ENCODE results near the gene MESP1. TPM values are rescaled to one million over a fixed set of nuclear protein-coding genes. Genes with fewer than 3 reads are reported as not detected.

MESP1 gene
- polyA plus RNA-seq, 1 donor (not counting 4 experiments of a cell fraction or from before 2014, with no cell fraction given): not detected

DNA sequence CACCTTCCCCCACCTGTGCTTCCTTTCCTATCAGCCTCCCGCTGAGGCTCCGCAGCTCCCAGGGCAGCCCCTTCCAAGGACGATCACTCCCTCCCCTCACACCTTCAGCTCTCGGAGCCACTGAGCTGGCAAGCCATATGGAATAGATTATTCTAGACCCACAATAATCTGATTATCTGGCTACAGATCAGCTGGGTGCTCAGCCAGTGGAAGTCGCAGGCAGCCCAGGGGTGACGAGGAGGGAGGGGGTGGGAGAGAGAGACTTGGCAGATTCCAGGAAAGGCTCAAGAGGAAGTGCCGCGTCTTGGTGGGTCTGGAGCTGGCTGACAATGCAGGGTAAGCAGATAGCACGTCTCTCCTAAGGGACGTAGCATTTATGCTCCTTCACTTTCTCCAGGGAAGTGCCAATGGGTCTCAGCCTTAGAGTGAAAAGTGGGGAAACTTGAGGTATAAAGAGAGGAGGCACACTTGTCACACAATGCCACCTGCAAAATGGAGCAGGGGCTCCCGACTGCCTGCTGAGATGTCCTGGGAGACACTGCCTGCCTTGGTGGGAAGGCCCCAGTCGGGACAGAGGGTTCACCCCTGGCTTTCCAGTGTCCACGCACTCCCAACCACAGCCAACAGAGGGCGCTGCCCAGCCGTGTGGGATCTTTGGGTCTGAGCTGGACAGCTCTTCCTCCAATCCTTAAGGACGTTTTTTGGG, 9.4 kb upstream of the MESP1 start:
- H3K4me2 ChIP-seq (ENCODE audit: control insufficient read depth, extremely low read depth, insufficient read depth, low read depth, low read length): no peak overlapping the region
- dilution Hi-C loops (cut with MboI; ENCODE audit: extremely low pct_ligation_motif_present, low sequenced_read_pairs): loop anchor here (25.0 kb wide), 1 partner anchor 102 kb away; no protein-coding TSS in a partner anchor
- no peak overlapping the region for H3K4me3 ChIP-seq (ENCODE audit: control insufficient read depth in 2 of 3, extremely low read depth in 1 of 3, insufficient read depth in 2 of 3, low read depth in 1 of 3, low read length in 3 of 3)
- no peaks in the 10 kb centered on the region for H3K9me1 ChIP-seq (ENCODE audit: control insufficient read depth, extremely low read depth, insufficient read depth, low read length)
- no peaks in the 10 kb centered on the region for H3K9me3 ChIP-seq (ENCODE audit: control insufficient read depth, low read depth, low read length)
- DNase-seq (ENCODE audit: low read depth, low spot score): no peak
- peak; percentile 72 for FAIRE-seq
- H4K20me1 ChIP-seq (ENCODE audit: control insufficient read depth, extremely low read depth, insufficient read depth, low read length): no peaks in the 10 kb centered on the region
- TF ChIP-seq, protein P1, sequence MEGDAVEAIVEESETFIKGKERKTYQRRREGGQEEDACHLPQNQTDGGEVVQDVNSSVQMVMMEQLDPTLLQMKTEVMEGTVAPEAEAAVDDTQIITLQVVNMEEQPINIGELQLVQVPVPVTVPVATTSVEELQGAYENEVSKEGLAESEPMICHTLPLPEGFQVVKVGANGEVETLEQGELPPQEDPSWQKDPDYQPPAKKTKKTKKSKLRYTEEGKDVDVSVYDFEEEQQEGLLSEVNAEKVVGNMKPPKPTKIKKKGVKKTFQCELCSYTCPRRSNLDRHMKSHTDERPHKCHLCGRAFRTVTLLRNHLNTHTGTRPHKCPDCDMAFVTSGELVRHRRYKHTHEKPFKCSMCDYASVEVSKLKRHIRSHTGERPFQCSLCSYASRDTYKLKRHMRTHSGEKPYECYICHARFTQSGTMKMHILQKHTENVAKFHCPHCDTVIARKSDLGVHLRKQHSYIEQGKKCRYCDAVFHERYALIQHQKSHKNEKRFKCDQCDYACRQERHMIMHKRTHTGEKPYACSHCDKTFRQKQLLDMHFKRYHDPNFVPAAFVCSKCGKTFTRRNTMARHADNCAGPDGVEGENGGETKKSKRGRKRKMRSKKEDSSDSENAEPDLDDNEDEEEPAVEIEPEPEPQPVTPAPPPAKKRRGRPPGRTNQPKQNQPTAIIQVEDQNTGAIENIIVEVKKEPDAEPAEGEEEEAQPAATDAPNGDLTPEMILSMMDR (optimal IDR thresholded peaks at IDR 0.05 in 1 of 3, IDR thresholded peaks at IDR 0.05 in 1 of 3, conservative IDR thresholded peaks at IDR 0.05 in 1 of 3; ENCODE audit: extremely low read depth in 1 of 3, insufficient read depth in 2 of 3, low read length in 3 of 3): peak; percentile 95 to 99 (median 98)
- no peak for TF ChIP-seq EZH2 (IDR thresholded peaks at IDR 0.05; ENCODE audit: low read length)
- no peaks in the 10 kb centered on the region for H3K36me3 ChIP-seq (ENCODE audit: control insufficient read depth in 2 of 2, extremely low read depth in 1 of 2, insufficient read depth in 2 of 2, low read length in 2 of 2)
- no peak overlapping the region for H3K9ac ChIP-seq (ENCODE audit: control insufficient read depth, extremely low read depth, insufficient read depth, low read length)
- no peaks in the 10 kb centered on the region for H3K27me3 ChIP-seq (ENCODE audit: control insufficient read depth, extremely low read depth, insufficient read depth, low read length)
- peaks cover 15% of the 10 kb centered on the region for H3K4me1 ChIP-seq (ENCODE audit: control insufficient read depth, extremely low read depth, insufficient read depth, low read length)
- no peaks in the 10 kb centered on the region for H3K79me2 ChIP-seq (ENCODE audit: control insufficient read depth, insufficient read depth, low read length)
- no peak overlapping the region for H3K27ac ChIP-seq (ENCODE audit: control insufficient read depth, insufficient read depth, low read length)
- H2AFZ ChIP-seq (ENCODE audit: control insufficient read depth, low read length): no peak overlapping the region

GRCh38 chr15:89759835-89760234, 8.8 kb upstream of the MESP1 start:
- Histone ChIP-seq H3K9ac (ENCODE audit: control insufficient read depth, extremely low read depth, insufficient read depth, low read length) (no peak overlapping the region), H3K4me2 (ENCODE audit: control insufficient read depth, extremely low read depth, insufficient read depth, low read depth, low read length) (no peak overlapping the region), H3K9me3 (ENCODE audit: control insufficient read depth, low read depth, low read length) (no peaks in the 10 kb centered on the region), H3K36me3 (ENCODE audit: control insufficient read depth in 2 of 2, extremely low read depth in 1 of 2, insufficient read depth in 2 of 2, low read length in 2 of 2) (no peaks in the 10 kb centered on the region), H4K20me1 (ENCODE audit: control insufficient read depth, extremely low read depth, insufficient read depth, low read length) (no peaks in the 10 kb centered on the region), H3K79me2 (ENCODE audit: control insufficient read depth, insufficient read depth, low read length) (no peaks in the 10 kb centered on the region), H3K4me3 (ENCODE audit: control insufficient read depth in 2 of 3, extremely low read depth in 1 of 3, insufficient read depth in 2 of 3, low read depth in 1 of 3, low read length in 3 of 3) (no peak overlapping the region), H3K27ac (ENCODE audit: control insufficient read depth, insufficient read depth, low read length) (no peak overlapping the region), H3K9me1 (ENCODE audit: control insufficient read depth, extremely low read depth, insufficient read depth, low read length) (no peaks in the 10 kb centered on the region), H2AFZ (ENCODE audit: control insufficient read depth, low read length) (no peak overlapping the region), H3K27me3 (ENCODE audit: control insufficient read depth, extremely low read depth, insufficient read depth, low read length) (no peaks in the 10 kb centered on the region), H3K4me1 (ENCODE audit: control insufficient read depth, extremely low read depth, insufficient read depth, low read length) (peaks cover 15% of the 10 kb centered on the region)
- FAIRE-seq (no peak), DNase-seq (ENCODE audit: low read depth, low spot score) (no peak)
- dilution Hi-C loops (cut with MboI; ENCODE audit: extremely low pct_ligation_motif_present, low sequenced_read_pairs): loop anchor here (25.0 kb wide), 1 partner anchor 102 kb away; no protein-coding TSS in a partner anchor
- TF ChIP-seq, protein P1 (optimal IDR thresholded peaks at IDR 0.05 in 1 of 3, IDR thresholded peaks at IDR 0.05 in 1 of 3, conservative IDR thresholded peaks at IDR 0.05 in 1 of 3; ENCODE audit: extremely low read depth in 1 of 3, insufficient read depth in 2 of 3, low read length in 3 of 3): no peak
- TF ChIP-seq EZH2 (IDR thresholded peaks at IDR 0.05; ENCODE audit: low read length): no peak
